Fibroblast of villous mesenchyme (primary cell): ENCODE measurements around the gene HTR2B. TPM values are rescaled to one million over a fixed set of nuclear protein-coding genes. Genes with fewer than 3 reads are reported as not detected.
"Not testable (repeated sequence)": the region's sequence is repeated elsewhere in the genome, so short reads cannot be mapped to it uniquely, and the experiment has no call there.

Experiments
- DNase-seq: peaks from one replicate; pipeline ENCODE4 v3.0.0-alpha.2; 2010; ENCODE audit warnings: low read depth
- H3K4me3 ChIP-seq: 2 replicates; pipeline ENCODE4 v1.5.1; 2011; ENCODE audit warnings: low read depth, mild to moderate bottlenecking, low read length
- total RNA-seq: library from RNA; depleted of rRNA; stranded (reverse); fragments of >200 nt; gene quantifications from 2 replicates; pipeline ENCODE4 v1.2.3, GENCODE V29; 2012
- TF ChIP-seq, protein P1 (sequence below): IDR thresholded peaks from 2 replicates; pipeline ENCODE4 v1.5.1; 2012; ENCODE audit warnings: low read depth, mild to moderate bottlenecking, low read length; ENCODE audit not compliant: insufficient read depth

The HTR2B gene
- total RNA-seq, 1 donor, result 159 TPM

DNA sequence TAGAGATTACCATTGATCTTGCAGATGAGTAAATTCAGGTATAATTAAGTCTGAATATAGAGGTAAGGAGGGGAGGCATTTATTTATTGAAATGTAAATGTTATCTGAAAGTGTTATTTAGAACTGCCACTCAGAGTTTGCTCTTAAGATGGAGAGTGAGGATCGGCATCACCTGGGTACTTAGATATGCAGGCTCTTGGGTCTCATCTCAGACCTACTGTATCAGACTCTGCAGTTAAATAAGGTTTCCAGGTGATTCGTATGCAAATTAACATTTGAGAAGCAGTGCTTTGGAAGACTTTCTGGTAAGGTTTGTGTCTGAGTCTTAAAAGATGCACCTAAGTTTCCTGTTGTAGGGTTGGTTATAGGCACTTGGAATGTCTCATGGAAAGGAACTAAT lies 9.2 kb downstream of the HTR2B start:
- DNase-seq, result no peak
- no peak overlapping the region for H3K4me3 ChIP-seq
- TF ChIP-seq, protein P1, sequence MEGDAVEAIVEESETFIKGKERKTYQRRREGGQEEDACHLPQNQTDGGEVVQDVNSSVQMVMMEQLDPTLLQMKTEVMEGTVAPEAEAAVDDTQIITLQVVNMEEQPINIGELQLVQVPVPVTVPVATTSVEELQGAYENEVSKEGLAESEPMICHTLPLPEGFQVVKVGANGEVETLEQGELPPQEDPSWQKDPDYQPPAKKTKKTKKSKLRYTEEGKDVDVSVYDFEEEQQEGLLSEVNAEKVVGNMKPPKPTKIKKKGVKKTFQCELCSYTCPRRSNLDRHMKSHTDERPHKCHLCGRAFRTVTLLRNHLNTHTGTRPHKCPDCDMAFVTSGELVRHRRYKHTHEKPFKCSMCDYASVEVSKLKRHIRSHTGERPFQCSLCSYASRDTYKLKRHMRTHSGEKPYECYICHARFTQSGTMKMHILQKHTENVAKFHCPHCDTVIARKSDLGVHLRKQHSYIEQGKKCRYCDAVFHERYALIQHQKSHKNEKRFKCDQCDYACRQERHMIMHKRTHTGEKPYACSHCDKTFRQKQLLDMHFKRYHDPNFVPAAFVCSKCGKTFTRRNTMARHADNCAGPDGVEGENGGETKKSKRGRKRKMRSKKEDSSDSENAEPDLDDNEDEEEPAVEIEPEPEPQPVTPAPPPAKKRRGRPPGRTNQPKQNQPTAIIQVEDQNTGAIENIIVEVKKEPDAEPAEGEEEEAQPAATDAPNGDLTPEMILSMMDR, result no peak

DNA sequence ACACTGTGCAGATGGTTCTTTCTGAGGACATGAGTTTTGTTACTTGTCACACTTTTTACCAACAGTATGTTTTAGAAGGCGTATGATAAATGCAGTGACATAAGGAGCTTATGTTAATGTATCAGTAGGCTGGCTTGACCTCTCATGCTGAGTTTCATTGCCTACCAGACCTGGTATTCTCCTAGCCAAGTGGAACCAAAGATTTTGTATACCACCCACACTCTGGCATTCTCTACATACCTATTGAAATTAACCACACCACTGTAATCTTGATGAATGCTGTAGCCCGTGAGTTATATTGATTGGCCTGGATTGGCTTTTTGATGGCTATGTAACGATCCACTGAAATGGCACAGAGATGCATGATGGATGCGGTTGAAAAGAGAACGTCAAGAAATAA lies 11.4 kb downstream of the HTR2B start:
- TF ChIP-seq, protein P1, result no peak
- no peak overlapping the region for H3K4me3 ChIP-seq
- DNase-seq, result no peak

GRCh38 chr2:231111987-231112386 lies 12.9 kb downstream of the HTR2B start:
- H3K4me3 ChIP-seq, result no peak overlapping the region
- TF ChIP-seq, protein P1, result no peak
- DNase-seq, result peak; percentile 48

- DNase-seq, result peak; percentile 62
- H3K4me3 ChIP-seq, result no peak overlapping the region
- TF ChIP-seq, protein P1, result peak; percentile 35
Observed at GRCh38 chr2:231110551-231110950, 14.3 kb downstream of the HTR2B start.

DNA sequence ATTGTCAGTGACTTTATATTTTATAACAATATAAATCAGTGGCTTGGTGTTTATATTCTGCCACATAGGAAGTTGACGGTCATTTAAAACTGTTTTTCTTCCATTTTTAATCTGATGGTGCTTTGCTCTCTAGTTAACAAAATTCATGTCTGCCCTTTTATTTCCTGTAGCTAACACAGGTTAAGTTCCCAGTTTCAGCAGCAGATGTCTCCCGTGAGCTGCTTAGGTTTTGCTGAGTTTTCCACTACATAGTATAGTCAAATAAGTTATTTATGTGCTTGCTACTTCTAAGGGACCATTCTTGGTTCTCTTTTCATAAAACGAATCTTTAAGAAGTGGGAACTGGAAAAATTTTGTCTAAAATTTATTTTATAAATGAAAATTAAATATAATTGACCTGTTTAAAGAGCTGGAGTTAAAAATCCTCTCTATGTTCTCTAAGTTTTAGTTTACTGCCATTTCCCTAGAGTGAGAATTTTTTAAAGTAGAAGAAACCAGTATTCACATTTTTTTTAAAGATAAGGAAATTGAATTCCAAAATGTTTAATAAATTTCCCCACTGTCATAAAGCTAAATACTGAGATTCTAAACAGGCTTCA lies 20.6 kb downstream of the HTR2B start:
- peak; percentile 82 for DNase-seq
- no peak overlapping the region for H3K4me3 ChIP-seq
- TF ChIP-seq, protein P1, result peak; percentile 96

DNA sequence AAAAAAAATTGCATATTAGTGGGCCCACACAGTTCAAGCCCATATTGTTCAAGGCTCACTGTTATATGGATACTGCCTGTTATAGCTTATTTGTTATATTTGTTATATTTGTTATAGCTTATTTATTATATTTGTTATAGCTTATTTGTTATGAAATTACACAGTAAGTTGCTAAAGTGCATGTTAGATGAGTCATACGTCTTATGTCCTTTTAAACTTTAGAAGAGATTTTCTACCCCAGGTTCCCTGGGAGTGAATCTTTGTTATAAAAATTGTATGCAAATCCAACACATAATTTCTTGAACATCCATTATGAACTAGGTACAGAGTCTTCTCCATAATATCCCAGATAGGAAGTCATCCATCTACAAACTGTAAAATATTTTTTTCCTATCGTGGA lies 22.1 kb downstream of the HTR2B start:
- peak; percentile 49 for DNase-seq
- TF ChIP-seq, protein P1, result no peak

GRCh38 chr2:231100990-231101389 lies 23.9 kb downstream of the HTR2B start:
- TF ChIP-seq, protein P1, result no peak
- DNase-seq, result no peak
- no peak overlapping the region for H3K4me3 ChIP-seq

More for the DNA sequence above, 22.1 kb downstream of the HTR2B start:
- no peak overlapping the region for H3K4me3 ChIP-seq

DNA sequence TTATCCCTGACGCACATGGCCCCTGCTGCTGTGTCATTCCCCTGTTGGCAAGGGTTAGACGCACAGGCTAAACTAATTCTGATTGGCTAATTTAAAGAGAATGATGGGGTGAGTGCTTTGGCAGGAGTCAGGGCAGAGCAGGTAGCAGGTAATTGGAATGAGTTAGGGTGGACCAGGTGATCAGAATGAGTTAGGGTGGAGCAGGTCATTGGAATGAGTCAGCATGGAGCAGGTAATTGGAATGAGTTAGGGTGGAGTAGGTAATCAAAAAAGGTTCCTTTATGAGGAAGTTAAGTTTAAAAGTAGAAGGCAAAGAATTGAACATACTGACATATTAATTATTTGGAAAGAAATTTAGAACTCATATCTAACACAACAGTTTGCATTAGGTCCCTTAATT lies 24.5 kb downstream of the HTR2B start:
- not testable (repeated sequence) for DNase-seq, H3K4me3 ChIP-seq
